ENCODE data around the gene TMEM179B. TPM values are rescaled to one million over a fixed set of nuclear protein-coding genes. Genes with fewer than 3 reads are reported as not detected.
A peak's percentile ranks its signal among the peaks of the same experiment; 100 is the strongest.
"Not testable (repeated sequence)": the region's sequence is repeated elsewhere in the genome, so short reads cannot be mapped to it uniquely, and the experiment has no call there.

The TMEM179B gene
- total RNA-seq, 4 donors from 2014 or later, result 33.2 to 50.8 (median 44.8) TPM

DNA sequence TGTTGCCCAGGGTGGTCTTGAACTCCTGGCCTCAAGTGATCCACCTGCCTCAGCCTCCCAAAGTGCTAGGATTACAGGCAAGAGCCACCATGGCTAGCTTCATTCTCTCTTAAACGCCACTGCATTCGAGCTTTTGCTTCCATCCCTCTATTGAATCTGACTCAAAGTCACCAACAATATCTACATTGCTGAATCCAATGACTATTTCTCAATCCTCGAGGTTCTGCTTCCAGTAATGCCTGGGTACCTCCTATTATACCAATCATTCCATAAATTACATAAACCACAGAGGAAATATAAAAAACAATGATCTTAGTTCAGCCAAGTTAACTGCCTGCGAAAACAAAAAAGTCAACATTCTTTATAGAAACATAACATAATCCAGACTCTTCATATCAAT is 29.9 kb downstream of the TMEM179B start:
- Histone ChIP-seq H3K27me3 (no peaks in the 10 kb centered on the region), H3K36me3 (peaks cover 36 to 94% (median 85%) of the 10 kb centered on the region in 4 donors), H3K27ac (replicated peaks in 1 of 4) (no peak overlapping the region), H3K4me3 (no peak overlapping the region), H3K9me3 (no peaks in the 10 kb centered on the region), H3K4me1 (no peaks in the 10 kb centered on the region)
- intact Hi-C loops (cut with DNase I), result no loop called here
- TF ChIP-seq POLR2A (IDR thresholded peaks at IDR 0.05; ENCODE audit: low read depth) (no peak), EP300 (IDR thresholded peaks at IDR 0.05) (no peak)
- WGBS, result 84% methylated on average over 4 of the region's 4 CpGs
- DNase-seq (ENCODE audit: extremely low spot score), result no peak

GRCh38 chr11:62823677-62824076 is 36.5 kb downstream of the TMEM179B start:
- intact Hi-C loops (cut with DNase I), result no loop called here
- Histone ChIP-seq H3K36me3 (peaks cover 80 to 100% (median 91%) of the 10 kb centered on the region in 4 donors), H3K27ac (replicated peaks in 1 of 4) (no peak overlapping the region), H3K4me1 (peaks cover 3 to 9% (median 6%) of the 10 kb centered on the region in 4 donors), H3K27me3 (no peaks in the 10 kb centered on the region), H3K4me3 (no peak overlapping the region), H3K9me3 (no peaks in the 10 kb centered on the region)
- DNase-seq (ENCODE audit: extremely low spot score), result no peak
- TF ChIP-seq POLR2A (IDR thresholded peaks at IDR 0.05; ENCODE audit: low read depth) (no peak), POLR2AphosphoS5 (IDR thresholded peaks at IDR 0.05) (no peak), EP300 (IDR thresholded peaks at IDR 0.05) (no peak), CTCF (IDR thresholded peaks at IDR 0.05) (no peak)
- 96% methylated on average over 3 of the region's 3 CpGs for WGBS

DNA sequence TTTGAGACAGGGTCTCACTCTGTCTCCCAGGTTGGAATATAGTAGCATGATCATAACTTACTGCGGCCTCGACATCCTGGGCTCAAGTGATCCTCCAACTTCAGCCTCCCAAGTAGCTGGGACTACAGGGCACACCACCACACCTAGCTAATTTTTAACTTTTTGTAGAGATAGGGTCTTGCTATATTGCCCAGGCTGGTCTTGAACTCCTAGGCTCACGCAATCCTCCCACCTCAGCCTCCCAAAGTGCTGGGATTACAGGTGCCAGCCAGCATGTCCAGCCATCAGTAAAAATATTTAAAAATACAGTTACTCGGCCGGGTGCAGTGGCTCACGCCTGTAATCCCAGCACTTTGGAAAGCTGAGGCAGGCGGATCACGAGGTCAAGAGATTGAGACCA is 40.9 kb downstream of the TMEM179B start:
- WGBS, result 90% methylated on average over 8 of the region's 8 CpGs
- peaks cover 43 to 71% (median 55%) of the 10 kb centered on the region in 4 donors for H3K36me3 ChIP-seq
- DNase-seq (ENCODE audit: extremely low spot score); H3K9me3 ChIP-seq; H3K27ac ChIP-seq (replicated peaks in 1 of 4); H3K27me3 ChIP-seq; intact Hi-C loops (cut with DNase I); H3K4me3 ChIP-seq: not testable (repeated sequence)
- peaks cover 35 to 42% (median 38%) of the 10 kb centered on the region in 4 donors for H3K4me1 ChIP-seq

- H3K4me1 ChIP-seq, result peaks cover 42 to 64% (median 48%) of the 10 kb centered on the region in 4 donors
- TF ChIP-seq CTCF (IDR thresholded peaks at IDR 0.05) (no peak), POLR2A (IDR thresholded peaks at IDR 0.05; ENCODE audit: low read depth) (peak; percentile 31), POLR2AphosphoS5 (IDR thresholded peaks at IDR 0.05) (no peak)
- 0% methylated on average over 22 of the region's 33 CpGs for WGBS
- peaks cover 23 to 70% (median 52%) of the 10 kb centered on the region in 4 donors for H3K36me3 ChIP-seq
- DNase-seq (ENCODE audit: extremely low spot score), result no peak
- peak overlapping the region; percentile 95 to 99 (median 97) for H3K27ac ChIP-seq (replicated peaks in 1 of 4)
- no peaks in the 10 kb centered on the region for H3K27me3 ChIP-seq
- intact Hi-C loops (cut with DNase I), result loop anchor here (2.0 to 5.0 kb wide), 2 partner anchors 26 to 39 kb away; partner anchors contain the start of genes NXF1 and TMEM223
- no peaks in the 10 kb centered on the region for H3K9me3 ChIP-seq
- peak overlapping the region; percentile 89 to 98 (median 94) for H3K4me3 ChIP-seq
Observed at GRCh38 chr11:62830904-62831519, 43.8 kb downstream of the TMEM179B start.

- Histone ChIP-seq H3K36me3 (peaks cover 16 to 70% (median 49%) of the 10 kb centered on the region in 4 donors), H3K27ac (replicated peaks in 1 of 4) (peak within 1 kb of the TSS; percentile 95 to 99 (median 97)), H3K4me3 (peak within 1 kb of the TSS; percentile 89 to 98 (median 94)), H3K9me3 (no peaks in the 10 kb centered on the region), H3K4me1 (peaks cover 42 to 64% (median 51%) of the 10 kb centered on the region in 4 donors), H3K27me3 (no peaks in the 10 kb centered on the region)
- WGBS, result under 1% methylated on average over 31 of the region's 65 CpGs
- intact Hi-C loops (cut with DNase I), result loop anchor here (2.0 to 5.0 kb wide), 2 partner anchors 27 to 39 kb away; partner anchors contain the start of genes NXF1 and TMEM223
- TF ChIP-seq POLR2A (IDR thresholded peaks at IDR 0.05; ENCODE audit: low read depth) (peak; percentile 81), CTCF (IDR thresholded peaks at IDR 0.05) (no peak), POLR2AphosphoS5 (IDR thresholded peaks at IDR 0.05) (peak; percentile 93 to 98)
- peak; percentile 100 for DNase-seq (ENCODE audit: extremely low spot score)
Observed at GRCh38 chr11:62831520-62832335, 44.5 kb downstream of the TMEM179B start, which contains the start of gene STX5. STX5 (minus strand) TSS chr11:62832051; CDS start chr11:62831243, 808 bp downstream.
